ENCODE measurements around the gene LGI2.
"Not testable (repeated sequence)": the region's sequence is repeated elsewhere in the genome, so short reads cannot be mapped to it uniquely, and the experiment has no call there.

Gene LGI2

DNA sequence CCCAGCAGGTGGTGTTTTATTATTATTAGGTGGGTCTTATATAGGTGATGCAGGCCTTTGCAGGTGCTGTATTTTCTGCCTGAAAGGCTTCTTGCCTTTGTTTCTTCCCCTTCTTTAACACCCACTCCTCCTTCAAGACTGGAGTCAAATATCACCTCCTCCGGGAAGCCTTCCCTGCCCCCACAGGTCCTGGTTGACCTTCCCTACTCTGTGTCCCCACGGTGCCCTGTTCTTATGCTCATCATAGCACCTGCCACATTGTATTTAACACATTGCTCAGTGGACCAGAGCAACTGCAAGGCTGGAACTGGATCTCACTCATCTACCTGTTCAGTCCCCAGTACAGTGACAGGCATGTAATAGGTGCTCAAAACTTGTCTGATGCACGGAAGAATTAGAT, 39.8 kb upstream of the LGI2 start:
- Mint-ChIP-seq H3K27ac (no peak overlapping the region), H3K9me3 (peaks cover 9% of the 10 kb centered on the region), H3K4me1 (peaks cover 37% of the 10 kb centered on the region), H3K27me3 (ENCODE audit: low read depth, poor library complexity) (peaks cover 5% of the 10 kb centered on the region), H3K4me3 (no peak overlapping the region), H3K36me3 (ENCODE audit: low read depth) (no peaks in the 10 kb centered on the region)
- TF ChIP-seq, protein P1, sequence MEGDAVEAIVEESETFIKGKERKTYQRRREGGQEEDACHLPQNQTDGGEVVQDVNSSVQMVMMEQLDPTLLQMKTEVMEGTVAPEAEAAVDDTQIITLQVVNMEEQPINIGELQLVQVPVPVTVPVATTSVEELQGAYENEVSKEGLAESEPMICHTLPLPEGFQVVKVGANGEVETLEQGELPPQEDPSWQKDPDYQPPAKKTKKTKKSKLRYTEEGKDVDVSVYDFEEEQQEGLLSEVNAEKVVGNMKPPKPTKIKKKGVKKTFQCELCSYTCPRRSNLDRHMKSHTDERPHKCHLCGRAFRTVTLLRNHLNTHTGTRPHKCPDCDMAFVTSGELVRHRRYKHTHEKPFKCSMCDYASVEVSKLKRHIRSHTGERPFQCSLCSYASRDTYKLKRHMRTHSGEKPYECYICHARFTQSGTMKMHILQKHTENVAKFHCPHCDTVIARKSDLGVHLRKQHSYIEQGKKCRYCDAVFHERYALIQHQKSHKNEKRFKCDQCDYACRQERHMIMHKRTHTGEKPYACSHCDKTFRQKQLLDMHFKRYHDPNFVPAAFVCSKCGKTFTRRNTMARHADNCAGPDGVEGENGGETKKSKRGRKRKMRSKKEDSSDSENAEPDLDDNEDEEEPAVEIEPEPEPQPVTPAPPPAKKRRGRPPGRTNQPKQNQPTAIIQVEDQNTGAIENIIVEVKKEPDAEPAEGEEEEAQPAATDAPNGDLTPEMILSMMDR (IDR thresholded peaks at IDR 0.05), result no peak
- no peak for DNase-seq

DNA sequence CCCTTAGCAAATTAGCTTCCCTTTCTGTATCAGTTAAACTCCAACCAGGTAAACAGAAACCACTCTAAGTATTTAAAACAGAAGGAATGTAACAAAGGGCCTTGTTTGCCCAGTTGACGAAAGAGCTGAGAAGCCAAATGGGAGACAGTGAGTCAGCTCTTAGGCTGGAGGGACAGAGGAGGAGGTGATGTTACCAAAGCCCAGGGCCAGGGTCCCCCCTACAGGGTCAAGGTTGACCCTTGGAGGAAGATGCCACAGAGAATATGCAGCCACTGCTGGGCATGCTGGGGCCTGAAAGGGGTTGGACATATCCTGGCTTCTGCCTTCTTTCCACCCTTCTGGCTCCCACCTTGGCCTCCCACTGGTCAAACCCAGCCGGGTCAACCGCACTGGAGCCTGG, 38.3 kb upstream of the LGI2 start:
- Mint-ChIP-seq H3K9me3 (peaks cover 9% of the 10 kb centered on the region), H3K4me1 (peaks cover 48% of the 10 kb centered on the region), H3K27me3 (ENCODE audit: low read depth, poor library complexity) (peaks cover 5% of the 10 kb centered on the region), H3K27ac (no peak overlapping the region), H3K36me3 (ENCODE audit: low read depth) (no peaks in the 10 kb centered on the region), H3K4me3 (no peak overlapping the region)
- no peak for DNase-seq
- TF ChIP-seq, protein P1 (IDR thresholded peaks at IDR 0.05), result no peak

DNA sequence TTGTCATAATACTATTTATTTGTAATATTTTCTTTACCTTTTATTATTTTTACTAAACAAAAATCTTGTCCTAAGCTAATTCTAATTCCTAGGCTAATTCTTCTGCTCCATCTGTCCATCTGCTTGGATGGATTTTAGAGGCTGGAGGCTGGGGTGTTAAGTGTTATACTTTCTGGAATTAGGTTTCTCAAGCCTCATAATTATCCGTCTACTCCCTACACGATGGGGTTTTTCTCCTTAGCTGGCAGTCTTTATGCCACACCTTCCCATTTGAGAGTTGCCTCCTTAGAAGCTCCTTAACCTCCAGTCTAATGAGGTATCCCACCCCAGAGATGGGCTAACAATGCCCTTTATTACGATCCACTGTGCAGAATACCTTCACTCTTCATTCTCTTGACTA, 37.6 kb upstream of the LGI2 start:
- H3K4me1 Mint-ChIP-seq, result peaks cover 48% of the 10 kb centered on the region
- H3K9me3 Mint-ChIP-seq, result peaks cover 6% of the 10 kb centered on the region
- H3K36me3 Mint-ChIP-seq (ENCODE audit: low read depth), result no peaks in the 10 kb centered on the region
- H3K27me3 Mint-ChIP-seq (ENCODE audit: low read depth, poor library complexity), result peaks cover 5% of the 10 kb centered on the region
- H3K4me3 Mint-ChIP-seq, result no peak overlapping the region
- no peak overlapping the region for H3K27ac Mint-ChIP-seq
- DNase-seq, result no peak
- TF ChIP-seq, protein P1 (IDR thresholded peaks at IDR 0.05), result no peak

DNA sequence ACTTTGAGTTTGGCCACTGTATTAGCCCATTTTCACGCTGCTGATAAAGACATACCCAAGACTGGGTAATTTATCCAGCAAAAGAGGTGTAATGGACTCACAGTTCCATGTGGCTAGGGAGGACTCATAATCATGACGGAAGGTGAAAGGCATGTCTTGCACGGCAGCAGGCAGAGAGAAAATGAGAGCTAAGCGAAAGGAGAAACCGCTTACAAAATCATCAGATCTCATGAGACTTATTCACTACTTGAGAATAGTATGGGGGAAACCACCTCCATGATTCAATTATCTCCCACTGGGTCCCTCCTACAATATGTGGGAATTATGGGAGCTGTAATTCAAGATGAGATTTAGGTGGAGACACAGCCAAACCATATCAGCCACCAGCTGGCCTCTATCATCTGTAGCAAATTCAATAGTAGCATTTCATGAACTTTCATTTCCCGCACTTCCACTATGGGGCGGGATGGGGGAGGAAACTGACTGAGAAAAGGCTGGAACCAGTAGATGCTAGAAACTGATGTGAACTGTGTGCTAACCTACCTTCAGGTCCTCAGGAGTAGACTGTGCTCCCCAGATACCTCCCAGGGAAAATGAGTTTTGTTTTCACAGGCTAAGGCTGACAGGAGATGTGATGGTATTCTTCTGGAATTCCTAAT, 35.3 kb upstream of the LGI2 start:
- Mint-ChIP-seq H3K4me3 (no peak overlapping the region), H3K36me3 (ENCODE audit: low read depth) (no peaks in the 10 kb centered on the region), H3K27ac (no peak overlapping the region)

DNA sequence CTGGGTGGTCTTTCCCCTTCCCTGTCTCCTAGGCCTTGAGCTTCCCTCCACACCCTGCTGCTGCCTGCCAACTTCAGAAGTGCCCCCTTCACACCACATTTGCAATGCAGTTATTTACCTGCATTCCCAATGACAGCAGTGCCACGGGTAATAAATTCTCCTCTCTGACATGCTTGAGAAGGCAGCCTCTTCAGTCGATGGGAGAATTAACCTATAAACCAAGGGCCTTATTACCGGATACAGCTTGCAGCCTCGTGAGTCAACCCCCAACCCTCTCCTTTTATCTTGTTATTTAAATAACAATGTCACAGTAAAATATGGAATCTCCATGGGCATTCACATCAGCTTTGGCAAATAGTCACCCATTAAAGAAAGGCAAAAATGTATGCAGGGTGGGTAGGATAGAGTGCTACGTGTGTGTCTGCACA, 34.7 kb upstream of the LGI2 start:
- peaks cover 12% of the 10 kb centered on the region for H3K27me3 Mint-ChIP-seq (ENCODE audit: low read depth, poor library complexity)
- no peaks in the 10 kb centered on the region for H3K9me3 Mint-ChIP-seq
- peak; percentile 39 for DNase-seq
- peak overlapping the region; percentile 26 for H3K4me3 Mint-ChIP-seq
- H3K27ac Mint-ChIP-seq, result no peak overlapping the region
- H3K4me1 Mint-ChIP-seq, result peaks cover 42% of the 10 kb centered on the region
- TF ChIP-seq, protein P1 (IDR thresholded peaks at IDR 0.05), result no peak
- no peaks in the 10 kb centered on the region for H3K36me3 Mint-ChIP-seq (ENCODE audit: low read depth)

More for the DNA sequence above, 35.3 kb upstream of the LGI2 start:
- H3K27me3 Mint-ChIP-seq (ENCODE audit: low read depth, poor library complexity), result peaks cover 9% of the 10 kb centered on the region
- DNase-seq, result no peak
- H3K9me3 Mint-ChIP-seq, result no peaks in the 10 kb centered on the region
- TF ChIP-seq, protein P1 (IDR thresholded peaks at IDR 0.05), result no peak
- H3K4me1 Mint-ChIP-seq, result peaks cover 48% of the 10 kb centered on the region

DNA sequence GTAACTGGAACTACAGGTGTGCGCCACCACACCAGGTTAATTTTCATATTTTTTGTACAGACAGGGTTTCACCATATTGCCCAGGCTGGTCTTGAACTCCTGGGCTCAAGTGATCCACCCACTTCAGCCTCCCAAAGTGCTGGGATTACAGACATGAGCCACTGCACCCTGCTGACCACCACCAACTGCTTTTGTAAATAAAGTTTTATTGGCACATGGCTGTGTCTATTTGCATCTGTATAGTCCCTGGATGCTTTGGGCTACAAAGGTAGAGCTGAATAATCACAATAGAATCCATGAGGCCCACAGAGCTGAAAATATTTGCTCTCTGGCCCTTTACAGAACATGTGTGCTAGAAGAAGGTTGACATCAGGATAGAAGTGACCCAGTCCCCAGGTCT, 33.7 kb upstream of the LGI2 start:
- H3K27me3 Mint-ChIP-seq (ENCODE audit: low read depth, poor library complexity), result peaks cover 12% of the 10 kb centered on the region
- H3K36me3 Mint-ChIP-seq (ENCODE audit: low read depth); H3K9me3 Mint-ChIP-seq; DNase-seq; H3K4me3 Mint-ChIP-seq; H3K27ac Mint-ChIP-seq: not testable (repeated sequence)
- H3K4me1 Mint-ChIP-seq, result peaks cover 38% of the 10 kb centered on the region

Measured in nephron progenitor cell (in vitro differentiated cells).